Measurements from ENCODE around the gene DIPK1B. TPM values are rescaled to one million over a fixed set of nuclear protein-coding genes. Genes with fewer than 3 reads are reported as not detected.
"Not testable (repeated sequence)": the region's sequence is repeated elsewhere in the genome, so short reads cannot be mapped to it uniquely, and the experiment has no call there.

The DIPK1B gene
- total RNA-seq, 4 donors from 2014 or later: 19.4 to 23.6 (median 22.6) TPM

DNA sequence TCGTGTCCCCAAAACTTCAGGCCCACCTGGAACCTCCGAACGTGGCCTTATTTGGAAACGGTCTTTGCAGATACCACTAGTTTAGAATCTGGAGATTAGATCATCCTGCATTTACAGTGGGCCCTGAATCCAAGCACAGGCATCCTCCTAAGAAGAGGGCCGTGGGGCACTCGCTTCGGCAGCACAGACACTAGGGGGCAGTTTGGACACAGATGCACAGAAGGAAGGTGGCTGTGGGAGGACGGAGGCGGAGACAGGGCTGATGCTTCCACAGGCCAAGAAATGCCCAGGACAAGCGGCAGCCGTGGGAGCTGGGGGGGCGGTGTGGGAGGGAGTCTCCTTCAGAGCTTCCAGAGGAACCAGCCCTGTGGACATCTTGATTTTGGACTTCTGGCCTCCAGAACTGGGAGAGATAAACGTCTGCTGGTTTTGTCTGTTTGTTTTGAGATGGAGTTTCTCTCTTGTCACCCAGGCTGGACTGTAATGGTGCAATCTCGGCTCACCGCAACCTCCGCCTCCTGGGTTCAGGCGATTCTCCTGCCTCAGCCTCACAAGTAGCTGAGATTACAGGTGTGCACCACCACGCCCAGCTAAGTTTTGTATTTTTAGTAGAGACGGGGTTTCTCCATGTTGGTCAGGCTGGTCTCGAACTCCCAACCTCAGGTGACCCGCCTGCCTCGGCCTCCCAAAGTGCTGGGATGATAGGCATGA is 48.6 kb downstream of the DIPK1B start:
- 45 to 52% methylated on average over 17 to 21 of the region's 22 CpGs for WGBS, 2 donors
- peaks cover 9 to 18% of the 10 kb centered on the region in 2 donors for H3K4me1 ChIP-seq
- H3K4me3 ChIP-seq (replicated peaks in 1 of 3); H3K27ac ChIP-seq; H3K9me3 ChIP-seq; H3K36me3 ChIP-seq; intact Hi-C loops (cut with DNase I); H3K27me3 ChIP-seq: not testable (repeated sequence)
- DNase-seq: peak; percentile 52 to 59
- TF ChIP-seq CTCF (IDR thresholded peaks at IDR 0.05): peak in 4 of 6 experiments; percentile 18 to 50 (median 24)

- Histone ChIP-seq H3K27ac (no peak overlapping the region), H3K27me3 (no peaks in the 10 kb centered on the region), H3K36me3 (no peaks in the 10 kb centered on the region), H3K4me3 (replicated peaks in 1 of 3) (no peak overlapping the region), H3K9me3 (no peaks in the 10 kb centered on the region), H3K4me1 (peaks cover 9 to 18% of the 10 kb centered on the region in 2 donors)
- 75 to 76% methylated on average over 8 to 13 of the region's 13 CpGs for WGBS, 2 donors
- DNase-seq: no peak
- TF ChIP-seq POLR2A (IDR thresholded peaks at IDR 0.05) (no peak), CTCF (IDR thresholded peaks at IDR 0.05) (no peak)
- intact Hi-C loops (cut with DNase I): no loop called here
Observed at GRCh38 chr9:136761545-136761981, 49.2 kb downstream of the DIPK1B start.

GRCh38 chr9:136762221-136762691 is 49.9 kb downstream of the DIPK1B start:
- H3K27ac ChIP-seq: no peak overlapping the region
- H3K36me3 ChIP-seq: no peaks in the 10 kb centered on the region
- TF ChIP-seq CTCF (IDR thresholded peaks at IDR 0.05): no peak
- no peak for TF ChIP-seq POLR2A (IDR thresholded peaks at IDR 0.05)
- H3K4me3 ChIP-seq (replicated peaks in 1 of 3): no peak overlapping the region
- H3K9me3 ChIP-seq: no peaks in the 10 kb centered on the region
- no peaks in the 10 kb centered on the region for H3K27me3 ChIP-seq
- peaks cover 9 to 18% of the 10 kb centered on the region in 2 donors for H3K4me1 ChIP-seq
- no peak for DNase-seq
- intact Hi-C loops (cut with DNase I): no loop called here
- 90% methylated on average over 10 to 16 of the region's 17 CpGs for WGBS, 2 donors

- Histone ChIP-seq H3K4me1 (peaks cover 4 to 12% of the 10 kb centered on the region in 2 donors), H3K27ac (no peak overlapping the region), H3K27me3 (no peaks in the 10 kb centered on the region), H3K9me3 (no peaks in the 10 kb centered on the region), H3K4me3 (replicated peaks in 1 of 3) (no peak overlapping the region), H3K36me3 (no peaks in the 10 kb centered on the region)
- TF ChIP-seq POLR2A (IDR thresholded peaks at IDR 0.05): no peak
- no peak for TF ChIP-seq CTCF (IDR thresholded peaks at IDR 0.05)
- intact Hi-C loops (cut with DNase I): no loop called here
- no peak for DNase-seq
- 15 to 18% methylated on average over 11 to 22 of the region's 37 CpGs for WGBS, 2 donors
Observed at GRCh38 chr9:136762915-136763648, 50.7 kb downstream of the DIPK1B start.

- H3K4me3 ChIP-seq (replicated peaks in 1 of 3): no peak overlapping the region
- H3K4me1 ChIP-seq: peaks cover 4 to 8% of the 10 kb centered on the region in 2 donors
- H3K27ac ChIP-seq: no peak overlapping the region
- no peak for DNase-seq
- H3K36me3 ChIP-seq: no peaks in the 10 kb centered on the region
- TF ChIP-seq CTCF (IDR thresholded peaks at IDR 0.05) (no peak), POLR2A (IDR thresholded peaks at IDR 0.05) (no peak)
- 92% methylated on average over 13 of the region's 14 CpGs; no CpG with 5 or more reads in 1 of the 2 donors for WGBS, 2 donors
- H3K27me3 ChIP-seq: no peaks in the 10 kb centered on the region
- intact Hi-C loops (cut with DNase I): no loop called here
- H3K9me3 ChIP-seq: no peaks in the 10 kb centered on the region
Observed at GRCh38 chr9:136763649-136764035, 51.3 kb downstream of the DIPK1B start.

Measured in thyroid gland (tissue), 4 donors.